Keratinocyte (primary cell): Measurements from ENCODE around the gene CHRM1. TPM values are rescaled to one million over a fixed set of nuclear protein-coding genes. Genes with fewer than 3 reads are reported as not detected.

Experiments used
- DNase-seq: peaks from one replicate; pipeline ENCODE4 v3.0.0-alpha.2; 2011; ENCODE audit warnings: low read depth, missing footprints, low spot score
- FAIRE-seq: peaks from 2 replicates; lab custom pipeline; 2011; peaks lifted over from hg19 to GRCh38; lab: Jason Lieb, UNC
- H2AFZ ChIP-seq: 2 replicates; pipeline ENCODE4 v1.6.0; 2012; ENCODE audit warnings: low read length, control low read depth, inconsistent platforms; ENCODE audit not compliant: control insufficient read depth
- H3K27ac ChIP-seq: 2 replicates; pipeline ENCODE4 v1.5.1; 2011; ENCODE audit warnings: low read length; ENCODE audit not compliant: control insufficient read depth, insufficient read depth
- H3K27me3 ChIP-seq: 3 replicates; pipeline ENCODE4 v1.6.0; 2011; ENCODE audit warnings: low read length; ENCODE audit not compliant: control insufficient read depth, insufficient read depth; ENCODE audit errors: extremely low read depth
- H3K36me3 ChIP-seq, 2 experiments: 2 replicates in 1 of 2; 3 replicates in 1 of 2; pipeline ENCODE4 v1.5.1; 2011; ENCODE audit warnings: low read length in 2 of 2, mild to moderate bottlenecking in 1 of 2; ENCODE audit not compliant: control insufficient read depth in 2 of 2, insufficient read depth in 2 of 2; ENCODE audit errors: extremely low read depth in 1 of 2
- H3K4me1 ChIP-seq: 3 replicates; pipeline ENCODE4 v1.5.1; 2011; ENCODE audit warnings: low read length; ENCODE audit not compliant: control insufficient read depth, insufficient read depth; ENCODE audit errors: extremely low read depth
- H3K4me2 ChIP-seq: 3 replicates; pipeline ENCODE4 v1.6.0; 2011; ENCODE audit warnings: low read depth, low read length; ENCODE audit not compliant: control insufficient read depth, insufficient read depth; ENCODE audit errors: extremely low read depth
- H3K4me3 ChIP-seq, 3 experiments: fragments of 200-600 bp in 1 of 3; sonication (generic) in 1 of 3; 2 replicates in 2 of 3; 3 replicates in 1 of 3; pipeline ENCODE4 v1.5.1; 2011 to 2016; ENCODE audit warnings: low read length in 3 of 3, mild to moderate bottlenecking in 3 of 3, control low read depth in 2 of 3, inconsistent platforms in 1 of 3, low read depth in 1 of 3, mixed read lengths in 1 of 3, mixed run types in 1 of 3, moderate library complexity in 1 of 3; ENCODE audit not compliant: control insufficient read depth in 2 of 3, insufficient read depth in 2 of 3; ENCODE audit errors: extremely low read depth in 1 of 3
- H3K79me2 ChIP-seq: 2 replicates; pipeline ENCODE4 v1.6.0; 2012; ENCODE audit warnings: low read length; ENCODE audit not compliant: control insufficient read depth, insufficient read depth
- H3K9ac ChIP-seq: 3 replicates; pipeline ENCODE4 v1.6.0; 2011; ENCODE audit warnings: low read length; ENCODE audit not compliant: control insufficient read depth, insufficient read depth; ENCODE audit errors: extremely low read depth
- H3K9me1 ChIP-seq: 3 replicates; pipeline ENCODE4 v1.6.0; 2011; ENCODE audit warnings: low read length; ENCODE audit not compliant: control insufficient read depth, insufficient read depth; ENCODE audit errors: extremely low read depth
- H3K9me3 ChIP-seq: 2 replicates; pipeline ENCODE4 v1.5.1; 2012; ENCODE audit warnings: low read depth, low read length; ENCODE audit not compliant: control insufficient read depth
- H4K20me1 ChIP-seq: 3 replicates; pipeline ENCODE4 v1.6.0; 2011; ENCODE audit warnings: low read length; ENCODE audit not compliant: control insufficient read depth, insufficient read depth; ENCODE audit errors: extremely low read depth
- CTCF ChIP-seq, 3 experiments: IDR thresholded peaks in 1 of 3; conservative IDR thresholded peaks in 1 of 3; optimal IDR thresholded peaks in 1 of 3; 2 replicates in 2 of 3; 3 replicates in 1 of 3; pipeline versions ENCODE3 to v1.5.1; 2011; ENCODE audit warnings: low read length in 3 of 3, mild to moderate bottlenecking in 3 of 3, moderate library complexity in 2 of 3, control low read depth in 1 of 3, inconsistent platforms in 1 of 3; ENCODE audit not compliant: insufficient read depth in 2 of 3; ENCODE audit errors: extremely low read depth in 1 of 3
- EZH2 ChIP-seq: IDR thresholded peaks from one replicate; pipeline ENCODE4 v1.6.1; 2012; ENCODE audit warnings: inconsistent platforms, mild to moderate bottlenecking, low read length, moderate library complexity
- dilution Hi-C: fragments of 300-500 bp; cut with MboI; formaldehyde crosslinking; loops from one replicate; pipeline ENCODE4 v1.7.0; 2020; ENCODE audit warnings: low sequenced_read_pairs; ENCODE audit not compliant: extremely low pct_ligation_motif_present
- polyA plus RNA-seq, 5 experiments: library from polyadenylated mRNA; depleted of rRNA in 3 of 5; stranded (reverse) in 3 of 5; stranded (forward) in 1 of 5; unstranded in 1 of 5; fragments of >200 nt; gene quantifications; 1 replicate in 1 of 5; 2 replicates in 3 of 5; 3 replicates in 1 of 5; pipeline versions ENCODE4 v1.2.1 to v1.2.3, GENCODE V29; 2011 to 2012; ENCODE audit warnings: missing spikeins in 2 of 5, low read depth in 1 of 5, low replicate concordance in 1 of 5

Gene CHRM1
- polyA plus RNA-seq, 1 donor (not counting 4 experiments of a cell fraction or from before 2014, with no cell fraction given) = not detected

- H3K4me1 ChIP-seq = peaks cover 18% of the 10 kb centered on the region
- FAIRE-seq (no peak), DNase-seq (no peak)
- dilution Hi-C loops = no loop called here
- no peaks in the 10 kb centered on the region for H3K79me2 ChIP-seq
- no peak overlapping the region for H3K4me3 ChIP-seq
- no peak overlapping the region for H3K27ac ChIP-seq
- no peaks in the 10 kb centered on the region for H4K20me1 ChIP-seq
- H3K36me3 ChIP-seq = no peaks in the 10 kb centered on the region
- H3K4me2 ChIP-seq = no peak overlapping the region
- no peaks in the 10 kb centered on the region for H3K9me3 ChIP-seq
- H3K9me1 ChIP-seq = no peaks in the 10 kb centered on the region
- H3K27me3 ChIP-seq = peaks cover 74% of the 10 kb centered on the region
- H2AFZ ChIP-seq = no peak overlapping the region
- TF ChIP-seq EZH2 = no peak
- TF ChIP-seq CTCF (optimal IDR thresholded peaks at IDR 0.05 in 1 of 3, IDR thresholded peaks at IDR 0.05 in 1 of 3, conservative IDR thresholded peaks at IDR 0.05 in 1 of 3; ENCODE audit: extremely low read depth in 1 of 3, insufficient read depth in 2 of 3, low read length in 3 of 3) = no peak
- H3K9ac ChIP-seq = no peak overlapping the region
These were observed 4.8 kb upstream of the CHRM1 start for GRCh38 chr11:62925745-62926679.

- no peak for FAIRE-seq
These were observed 4.1 kb upstream of the CHRM1 start for GRCh38 chr11:62925308-62925707.

More at GRCh38 chr11:62925308-62925707, 4.1 kb upstream of the CHRM1 start:
- H3K36me3 ChIP-seq = no peaks in the 10 kb centered on the region
- H3K4me3 ChIP-seq = no peak overlapping the region
- no peak overlapping the region for H3K27ac ChIP-seq
- no peak overlapping the region for H3K4me2 ChIP-seq
- H3K9me3 ChIP-seq = no peaks in the 10 kb centered on the region
- DNase-seq = no peak
- no peaks in the 10 kb centered on the region for H3K79me2 ChIP-seq
- dilution Hi-C loops = no loop called here
- H4K20me1 ChIP-seq = no peaks in the 10 kb centered on the region
- H3K27me3 ChIP-seq = peaks cover 78% of the 10 kb centered on the region
- no peaks in the 10 kb centered on the region for H3K9me1 ChIP-seq
- H3K4me1 ChIP-seq = peaks cover 18% of the 10 kb centered on the region
- no peak overlapping the region for H3K9ac ChIP-seq
- TF ChIP-seq CTCF (optimal IDR thresholded peaks at IDR 0.05 in 1 of 3, IDR thresholded peaks at IDR 0.05 in 1 of 3, conservative IDR thresholded peaks at IDR 0.05 in 1 of 3; ENCODE audit: extremely low read depth in 1 of 3, insufficient read depth in 2 of 3, low read length in 3 of 3) = no peak
- no peak for TF ChIP-seq EZH2
- H2AFZ ChIP-seq = no peak overlapping the region
